Measurements from ENCODE around the gene SLC17A1. TPM values are rescaled to one million over a fixed set of nuclear protein-coding genes. Genes with fewer than 3 reads are reported as not detected.

SLC17A1 gene
- total and polyA plus RNA-seq, 2 donors (not counting 3 experiments of a cell fraction or from before 2014, with no cell fraction given), result not detected

DNA sequence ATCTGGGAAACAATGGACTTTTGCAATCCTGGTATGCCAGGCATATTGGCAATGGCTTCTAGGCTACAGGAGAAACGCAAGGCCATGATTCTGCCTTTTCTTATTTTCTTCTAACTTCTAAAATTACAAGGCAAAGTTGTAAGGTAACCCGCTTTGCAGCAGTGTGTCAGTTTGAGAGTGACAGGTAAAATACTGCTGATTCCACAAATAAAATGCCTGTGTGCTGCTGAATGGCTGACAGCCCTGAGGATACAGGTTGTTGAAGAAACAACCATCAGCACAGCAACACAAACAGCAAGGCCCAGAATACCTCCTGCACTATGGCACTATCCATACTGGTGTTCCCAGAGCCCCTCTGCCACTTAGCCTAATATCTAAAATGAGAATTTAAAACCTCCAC lies 37.1 kb downstream of the SLC17A1 start:
- Histone ChIP-seq H2AFZ (ENCODE audit: low read depth, low read length) (no peak overlapping the region), H3K36me3 (ENCODE audit: control insufficient read depth in 2 of 2, extremely low read depth in 1 of 2, insufficient read depth in 2 of 2, low read length in 2 of 2) (no peaks in the 10 kb centered on the region), H3K27ac (ENCODE audit: insufficient read depth, low read depth, low read length) (no peak overlapping the region), H3K27me3 (ENCODE audit: control insufficient read depth in 2 of 2, insufficient read depth in 2 of 2, low read length in 2 of 2) (peaks cover 0 to 2% of the 10 kb centered on the region in 2 experiments), H3K9ac (replicated peaks; ENCODE audit: extremely low read depth, insufficient read depth, low read length) (no peak overlapping the region), H3K9me1 (replicated peaks; ENCODE audit: control insufficient read depth, extremely low read depth, insufficient read depth, low read length) (no peaks in the 10 kb centered on the region), H3K79me2 (ENCODE audit: control insufficient read depth, insufficient read depth, low read length) (no peaks in the 10 kb centered on the region), H3K4me1 (ENCODE audit: control insufficient read depth, extremely low read depth, insufficient read depth, low read length) (no peaks in the 10 kb centered on the region), H4K20me1 (replicated peaks; ENCODE audit: control insufficient read depth, extremely low read depth, insufficient read depth, low read length) (no peaks in the 10 kb centered on the region), H3K9me3 (replicated peaks; ENCODE audit: control insufficient read depth, insufficient read depth, low read length) (no peaks in the 10 kb centered on the region), H3K4me2 (ENCODE audit: insufficient read depth, low read length) (no peak overlapping the region), H3K4me3 (replicated peaks in 1 of 3; ENCODE audit: insufficient read depth in 1 of 3, low read depth in 1 of 3, low read length in 3 of 3) (no peak overlapping the region)
- no peak for TF ChIP-seq GATA2 (IDR thresholded peaks at IDR 0.05; ENCODE audit: insufficient read depth, insufficient read length, low read depth, low read length)
- no peak for TF ChIP-seq MYC (IDR thresholded peaks at IDR 0.05; ENCODE audit: low read depth, low read length)
- TF ChIP-seq JUN (IDR thresholded peaks at IDR 0.05; ENCODE audit: borderline replicate concordance, insufficient read depth, insufficient read length, low read depth), result no peak
- no peak for TF ChIP-seq POLR2A (IDR thresholded peaks at IDR 0.05; ENCODE audit: low read depth, low read length)
- TF ChIP-seq FOS (IDR thresholded peaks at IDR 0.05; ENCODE audit: borderline replicate concordance, insufficient read depth, low read length), result no peak
- TF ChIP-seq, protein P1, sequence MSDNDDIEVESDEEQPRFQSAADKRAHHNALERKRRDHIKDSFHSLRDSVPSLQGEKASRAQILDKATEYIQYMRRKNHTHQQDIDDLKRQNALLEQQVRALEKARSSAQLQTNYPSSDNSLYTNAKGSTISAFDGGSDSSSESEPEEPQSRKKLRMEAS (IDR thresholded peaks at IDR 0.05; ENCODE audit: insufficient read depth, insufficient read length), result no peak
- no peak for TF ChIP-seq EZH2 (IDR thresholded peaks at IDR 0.05; ENCODE audit: borderline replicate concordance, low read depth, low read length, severe bottlenecking)
- TF ChIP-seq, protein P2, sequence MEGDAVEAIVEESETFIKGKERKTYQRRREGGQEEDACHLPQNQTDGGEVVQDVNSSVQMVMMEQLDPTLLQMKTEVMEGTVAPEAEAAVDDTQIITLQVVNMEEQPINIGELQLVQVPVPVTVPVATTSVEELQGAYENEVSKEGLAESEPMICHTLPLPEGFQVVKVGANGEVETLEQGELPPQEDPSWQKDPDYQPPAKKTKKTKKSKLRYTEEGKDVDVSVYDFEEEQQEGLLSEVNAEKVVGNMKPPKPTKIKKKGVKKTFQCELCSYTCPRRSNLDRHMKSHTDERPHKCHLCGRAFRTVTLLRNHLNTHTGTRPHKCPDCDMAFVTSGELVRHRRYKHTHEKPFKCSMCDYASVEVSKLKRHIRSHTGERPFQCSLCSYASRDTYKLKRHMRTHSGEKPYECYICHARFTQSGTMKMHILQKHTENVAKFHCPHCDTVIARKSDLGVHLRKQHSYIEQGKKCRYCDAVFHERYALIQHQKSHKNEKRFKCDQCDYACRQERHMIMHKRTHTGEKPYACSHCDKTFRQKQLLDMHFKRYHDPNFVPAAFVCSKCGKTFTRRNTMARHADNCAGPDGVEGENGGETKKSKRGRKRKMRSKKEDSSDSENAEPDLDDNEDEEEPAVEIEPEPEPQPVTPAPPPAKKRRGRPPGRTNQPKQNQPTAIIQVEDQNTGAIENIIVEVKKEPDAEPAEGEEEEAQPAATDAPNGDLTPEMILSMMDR (IDR thresholded peaks at IDR 0.05; ENCODE audit: extremely low read depth in 1 of 2, insufficient read depth in 1 of 2, low read depth in 1 of 2, low read length in 2 of 2), result no peak
- no peak for TF ChIP-seq POLR2AphosphoS5 (IDR thresholded peaks at IDR 0.05; ENCODE audit: insufficient read depth, low read depth, low read length)
- dilution Hi-C loops (cut with MboI; ENCODE audit: extremely low pct_ligation_motif_present, low sequenced_read_pairs) (no loop called here), intact Hi-C loops (cut with micrococcal nuclease) (no loop called here)
- DNase-seq (ENCODE audit: low read depth, low spot score) (no peak), FAIRE-seq (no peak)
- ChIA-PET POLR2A (no interaction called here), CTCF (no interaction called here)
- BruUV-seq (replicated peaks), result no TSS peak

Data from endothelial cell of umbilical vein (primary cell).